ENCODE measurements around the gene JADE2. TPM values are rescaled to one million over a fixed set of nuclear protein-coding genes. Genes with fewer than 3 reads are reported as not detected.

JADE2 gene
- total RNA-seq, 1 donor from 2014 or later, result 3.0 TPM

- Mint-ChIP-seq H3K27me3 (ENCODE audit: unreplicated experiment) (no peaks in the 10 kb centered on the region), H3K4me1 (ENCODE audit: unreplicated experiment) (no peaks in the 10 kb centered on the region), H3K36me3 (ENCODE audit: low read depth, unreplicated experiment) (no peaks in the 10 kb centered on the region), H3K4me3 (ENCODE audit: unreplicated experiment) (no peak overlapping the region), H3K27ac (ENCODE audit: unreplicated experiment) (no peak overlapping the region), H3K9me3 (ENCODE audit: unreplicated experiment) (no peaks in the 10 kb centered on the region)
- peak; percentile 79 for DNase-seq (ENCODE audit: low spot score)
- TF ChIP-seq, protein P1, sequence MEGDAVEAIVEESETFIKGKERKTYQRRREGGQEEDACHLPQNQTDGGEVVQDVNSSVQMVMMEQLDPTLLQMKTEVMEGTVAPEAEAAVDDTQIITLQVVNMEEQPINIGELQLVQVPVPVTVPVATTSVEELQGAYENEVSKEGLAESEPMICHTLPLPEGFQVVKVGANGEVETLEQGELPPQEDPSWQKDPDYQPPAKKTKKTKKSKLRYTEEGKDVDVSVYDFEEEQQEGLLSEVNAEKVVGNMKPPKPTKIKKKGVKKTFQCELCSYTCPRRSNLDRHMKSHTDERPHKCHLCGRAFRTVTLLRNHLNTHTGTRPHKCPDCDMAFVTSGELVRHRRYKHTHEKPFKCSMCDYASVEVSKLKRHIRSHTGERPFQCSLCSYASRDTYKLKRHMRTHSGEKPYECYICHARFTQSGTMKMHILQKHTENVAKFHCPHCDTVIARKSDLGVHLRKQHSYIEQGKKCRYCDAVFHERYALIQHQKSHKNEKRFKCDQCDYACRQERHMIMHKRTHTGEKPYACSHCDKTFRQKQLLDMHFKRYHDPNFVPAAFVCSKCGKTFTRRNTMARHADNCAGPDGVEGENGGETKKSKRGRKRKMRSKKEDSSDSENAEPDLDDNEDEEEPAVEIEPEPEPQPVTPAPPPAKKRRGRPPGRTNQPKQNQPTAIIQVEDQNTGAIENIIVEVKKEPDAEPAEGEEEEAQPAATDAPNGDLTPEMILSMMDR (IDR thresholded peaks at IDR 0.05; ENCODE audit: unreplicated experiment), result no peak
Observed at GRCh38 chr5:134541736-134542376, 16.4 kb downstream of the JADE2 start.

DNA sequence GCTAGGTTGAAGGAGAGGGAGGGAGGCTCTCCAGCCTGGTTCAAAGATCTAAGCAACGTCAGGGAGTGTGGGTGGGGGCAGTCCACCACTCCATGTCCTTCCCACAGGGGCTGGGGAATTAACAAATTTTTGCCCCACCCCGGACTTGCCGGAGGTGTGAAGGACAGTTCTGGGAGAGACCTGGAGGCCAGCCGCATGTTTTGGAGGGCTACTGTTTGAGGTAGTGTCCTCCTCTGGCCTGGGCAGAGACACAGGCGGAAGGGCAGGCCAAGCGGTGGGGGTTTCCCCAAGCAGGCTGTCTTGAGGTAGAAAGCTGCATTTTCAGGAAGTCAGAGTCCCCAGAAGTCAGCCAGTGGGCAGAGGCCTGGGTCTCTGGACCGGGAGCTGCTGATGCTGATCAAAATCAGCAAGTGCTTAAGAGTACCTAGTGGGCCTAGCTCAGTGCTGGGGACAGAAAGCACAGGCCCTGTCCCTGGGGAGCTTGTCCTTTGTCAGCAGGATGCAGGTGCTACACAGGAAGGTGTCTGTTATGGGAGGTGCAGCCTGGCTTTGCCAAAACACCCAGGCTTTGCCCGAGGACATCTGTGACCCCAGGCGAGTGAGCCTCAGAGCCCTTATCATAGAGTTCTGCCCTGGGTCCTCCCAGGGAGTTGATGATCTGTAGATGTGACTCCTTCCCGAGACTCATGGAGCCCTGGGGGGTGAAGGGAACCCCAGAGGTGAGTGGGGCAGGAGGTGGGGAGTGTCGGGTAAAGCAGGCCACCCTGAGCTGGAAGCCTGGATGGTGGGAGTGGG, 18.5 kb downstream of the JADE2 start:
- Mint-ChIP-seq H3K9me3 (ENCODE audit: unreplicated experiment) (no peaks in the 10 kb centered on the region), H3K36me3 (ENCODE audit: low read depth, unreplicated experiment) (no peaks in the 10 kb centered on the region), H3K27ac (ENCODE audit: unreplicated experiment) (no peak overlapping the region), H3K4me1 (ENCODE audit: unreplicated experiment) (no peaks in the 10 kb centered on the region), H3K4me3 (ENCODE audit: unreplicated experiment) (no peak overlapping the region), H3K27me3 (ENCODE audit: unreplicated experiment) (no peaks in the 10 kb centered on the region)
- TF ChIP-seq, protein P1 (IDR thresholded peaks at IDR 0.05; ENCODE audit: unreplicated experiment), result no peak
- DNase-seq (ENCODE audit: low spot score), result no peak

GRCh38 chr5:134545070-134545868, 19.8 kb downstream of the JADE2 start:
- no peaks in the 10 kb centered on the region for H3K27me3 Mint-ChIP-seq (ENCODE audit: unreplicated experiment)
- H3K4me3 Mint-ChIP-seq (ENCODE audit: unreplicated experiment), result no peak overlapping the region
- H3K4me1 Mint-ChIP-seq (ENCODE audit: unreplicated experiment), result no peaks in the 10 kb centered on the region
- no peak for DNase-seq (ENCODE audit: low spot score)
- no peaks in the 10 kb centered on the region for H3K9me3 Mint-ChIP-seq (ENCODE audit: unreplicated experiment)
- TF ChIP-seq, protein P1 (IDR thresholded peaks at IDR 0.05; ENCODE audit: unreplicated experiment), result no peak
- no peaks in the 10 kb centered on the region for H3K36me3 Mint-ChIP-seq (ENCODE audit: low read depth, unreplicated experiment)
- no peak overlapping the region for H3K27ac Mint-ChIP-seq (ENCODE audit: unreplicated experiment)

DNA sequence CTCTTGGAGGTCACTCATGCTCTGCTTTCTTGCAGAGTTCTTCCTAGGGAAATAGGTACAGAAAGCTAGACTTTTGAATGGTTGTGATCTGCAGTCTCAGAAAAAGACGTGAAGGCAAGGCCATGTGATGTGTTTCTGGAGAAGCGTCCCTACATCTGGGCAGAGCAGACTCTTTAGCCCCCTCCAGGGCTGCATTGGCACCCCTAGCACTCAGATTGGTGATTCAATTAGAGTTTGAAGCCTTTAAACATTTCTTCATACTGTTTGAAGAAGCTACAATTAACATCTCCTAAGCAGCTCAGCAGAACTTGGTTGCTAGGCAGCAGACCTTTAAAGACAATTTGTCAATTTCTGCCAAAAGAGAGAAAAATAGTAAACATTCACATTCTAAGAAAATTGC, 21.6 kb downstream of the JADE2 start:
- Mint-ChIP-seq H3K27ac (ENCODE audit: unreplicated experiment) (no peak overlapping the region), H3K4me3 (ENCODE audit: unreplicated experiment) (no peak overlapping the region)

More for the DNA sequence above, 21.6 kb downstream of the JADE2 start:
- H3K36me3 Mint-ChIP-seq (ENCODE audit: low read depth, unreplicated experiment), result no peaks in the 10 kb centered on the region
- no peaks in the 10 kb centered on the region for H3K4me1 Mint-ChIP-seq (ENCODE audit: unreplicated experiment)
- no peaks in the 10 kb centered on the region for H3K9me3 Mint-ChIP-seq (ENCODE audit: unreplicated experiment)
- TF ChIP-seq, protein P1 (IDR thresholded peaks at IDR 0.05; ENCODE audit: unreplicated experiment), result no peak
- DNase-seq (ENCODE audit: low spot score), result no peak
- H3K27me3 Mint-ChIP-seq (ENCODE audit: unreplicated experiment), result no peaks in the 10 kb centered on the region

Measured in endothelial cell (in vitro differentiated cells).